Measurements from ENCODE around the gene SLC16A10. TPM values are rescaled to one million over a fixed set of nuclear protein-coding genes. Genes with fewer than 3 reads are reported as not detected.
"Not testable (repeated sequence)": the region's sequence is repeated elsewhere in the genome, so short reads cannot be mapped to it uniquely, and the experiment has no call there.

Gene SLC16A10
- total RNA-seq, 1 donor from 2014 or later, result 32.2 TPM

GRCh38 chr6:111086685-111087084 lies 618 bp upstream of the SLC16A10 start:
- no peak for DNase-seq

GRCh38 chr6:111087871-111088667 lies 766 bp downstream of the SLC16A10 start:
- peak; percentile 33 for DNase-seq

GRCh38 chr6:111088668-111089003 lies 1.3 kb downstream of the SLC16A10 start:
- DNase-seq, result no peak

- DNase-seq, result no peak
Measured at GRCh38 chr6:111090766-111091165, 3.5 kb downstream of the SLC16A10 start.

- DNase-seq, result peak; percentile 67
Measured at GRCh38 chr6:111091987-111092386, 4.7 kb downstream of the SLC16A10 start.

GRCh38 chr6:111095488-111095887 lies 8.2 kb downstream of the SLC16A10 start:
- not testable (repeated sequence) for DNase-seq

GRCh38 chr6:111096246-111096645 lies 8.9 kb downstream of the SLC16A10 start:
- peak; percentile 56 for DNase-seq

GRCh38 chr6:111098597-111098996 lies 11.3 kb downstream of the SLC16A10 start:
- DNase-seq, result no peak

- DNase-seq, result no peak
Measured at GRCh38 chr6:111101987-111102386, 14.7 kb downstream of the SLC16A10 start.

- DNase-seq, result peak; percentile 34
Measured at GRCh38 chr6:111105578-111105977, 18.3 kb downstream of the SLC16A10 start.

GRCh38 chr6:111107589-111107988 lies 20.3 kb downstream of the SLC16A10 start:
- DNase-seq, result no peak

GRCh38 chr6:111110036-111110435 lies 22.7 kb downstream of the SLC16A10 start:
- no peak for DNase-seq

- DNase-seq, result peak; percentile 27
Measured at GRCh38 chr6:111113336-111114086, 26.2 kb downstream of the SLC16A10 start.

- no peak for DNase-seq
Measured at GRCh38 chr6:111114087-111114443, 26.8 kb downstream of the SLC16A10 start.

- no peak for DNase-seq
Measured at GRCh38 chr6:111114482-111114881, 27.2 kb downstream of the SLC16A10 start.

- no peak for DNase-seq
Measured at GRCh38 chr6:111118826-111119225, 31.5 kb downstream of the SLC16A10 start.

GRCh38 chr6:111119571-111120329 lies 32.4 kb downstream of the SLC16A10 start:
- no peak for DNase-seq

- DNase-seq, result no peak
Measured at GRCh38 chr6:111121789-111122350, 34.6 kb downstream of the SLC16A10 start.

- DNase-seq, result no peak
Measured at GRCh38 chr6:111122458-111123286, 35.4 kb downstream of the SLC16A10 start.

GRCh38 chr6:111124406-111124805 lies 37.1 kb downstream of the SLC16A10 start:
- DNase-seq, result peak; percentile 35

GRCh38 chr6:111129013-111129412 lies 41.7 kb downstream of the SLC16A10 start:
- DNase-seq, result peak; percentile 96

- not testable (repeated sequence) for DNase-seq
Measured at GRCh38 chr6:111131018-111131417, 43.7 kb downstream of the SLC16A10 start.
